Measurements from ENCODE around the gene SMPD4. TPM values are rescaled to one million over a fixed set of nuclear protein-coding genes. Genes with fewer than 3 reads are reported as not detected.
A peak's percentile ranks its signal among the peaks of the same experiment; 100 is the strongest.
"Not testable (repeated sequence)": the region's sequence is repeated elsewhere in the genome, so short reads cannot be mapped to it uniquely, and the experiment has no call there.

The SMPD4 gene
- total and polyA plus RNA-seq, 2 of the 13 experiments (the other 11 are each of a cell fraction or from before 2014, with no cell fraction given) = 63.2 to 70.5 TPM

GRCh38 chr2:130182826-130183511 is 1.6 kb upstream of the SMPD4 start:
- not testable (repeated sequence) for H2AFZ ChIP-seq (ENCODE audit: low read length); DNase-seq (ENCODE audit: low spot score); H4K20me1 ChIP-seq (ENCODE audit: insufficient read depth, low read length); H3K27me3 ChIP-seq (ENCODE audit: control insufficient read depth in 1 of 2, insufficient read depth in 2 of 2, low read length in 2 of 2); H3K36me3 ChIP-seq (replicated peaks in 1 of 2; ENCODE audit: control insufficient read depth in 1 of 2, insufficient read depth in 2 of 2, low read length in 2 of 2); H3K9me3 ChIP-seq (ENCODE audit: low read length); BruUV-seq (replicated peaks); TF ChIP-seq SOX6 (IDR thresholded peaks at IDR 0.05)
- H3K9ac ChIP-seq (ENCODE audit: insufficient read depth, low read depth, low read length) = peak overlapping the region; percentile 99
- WGBS (ENCODE audit: low lambda C conversion rate) = 0% methylated on average over 5 of the region's 23 CpGs
- in situ Hi-C loops (cut with HindIII; ENCODE audit: extremely low pct_ligation_motif_present, low pct_unique_long_range_greater_than_20kb) (loop anchor here (5.0 to 25.0 kb wide), 2 partner anchors 149 to 1304 kb away; partner anchors contain the start of genes MZT2A and TUBA3D), intact Hi-C loops (cut with micrococcal nuclease; ENCODE audit: unreplicated experiment) (loop anchor here (1.0 kb wide), 1 partner anchor 149 kb away; no protein-coding TSS in a partner anchor)
- peaks cover 56% of the 10 kb centered on the region for H3K79me2 ChIP-seq (ENCODE audit: insufficient read depth, low read length)
- H3K4me2 ChIP-seq (ENCODE audit: low read depth, low read length) = peak overlapping the region; percentile 86
- ChIA-PET POLR2A (interaction anchor here (0.9 to 1.6 kb wide), 2 partner anchors 154 to 160 kb away, joined by 3 to 7 read pairs; partner anchors contain the start of gene IMP4), CTCF (ENCODE audit: low intra/inter-chr PET ratio, low total read pairs) (interaction anchor here (1.6 to 1.8 kb wide), 2 partner anchors 145 to 150 kb away, joined by 5 to 19 read pairs; no protein-coding TSS in a partner anchor)
- FAIRE-seq = peak; percentile 30
- H3K4me3 ChIP-seq (replicated peaks in 1 of 3; ENCODE audit: insufficient read depth in 1 of 3, low read depth in 2 of 3, low read length in 3 of 3) = peak overlapping the region; percentile 61 to 99 (median 97)
- peak overlapping the region; percentile 65 for H3K27ac ChIP-seq (ENCODE audit: extremely low read length, insufficient read depth, low read length)
- ATAC-seq = peak; percentile 35
- H3K4me1 ChIP-seq (ENCODE audit: insufficient read depth, low read length) = peaks cover 44% of the 10 kb centered on the region
- 0 out of 2 replicates have a peak, but pooled peaks have one; percentile 28 for TF ChIP-seq KMT2A (CRISPR knock-in tag; IDR thresholded peaks at IDR 0.05)
- TF ChIP-seq, protein P1, sequence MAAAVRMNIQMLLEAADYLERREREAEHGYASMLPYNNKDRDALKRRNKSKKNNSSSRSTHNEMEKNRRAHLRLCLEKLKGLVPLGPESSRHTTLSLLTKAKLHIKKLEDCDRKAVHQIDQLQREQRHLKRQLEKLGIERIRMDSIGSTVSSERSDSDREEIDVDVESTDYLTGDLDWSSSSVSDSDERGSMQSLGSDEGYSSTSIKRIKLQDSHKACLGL (CRISPR knock-in tag; IDR thresholded peaks at IDR 0.05) = peak; percentile 48
- TF ChIP-seq NFE2L1 (CRISPR knock-in tag; IDR thresholded peaks at IDR 0.05; ENCODE audit: borderline replicate concordance) = 0 out of 2 replicates have a peak, but pooled peaks have one; percentile 10
- TF ChIP-seq, protein P2, sequence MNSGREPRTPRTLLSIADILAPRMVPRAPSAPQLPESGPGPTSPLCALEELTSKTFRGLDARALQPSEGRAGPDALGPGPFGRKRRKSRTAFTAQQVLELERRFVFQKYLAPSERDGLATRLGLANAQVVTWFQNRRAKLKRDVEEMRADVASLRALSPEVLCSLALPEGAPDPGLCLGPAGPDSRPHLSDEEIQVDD (CRISPR knock-in tag; IDR thresholded peaks at IDR 0.05; ENCODE audit: borderline replicate concordance) = peak; percentile 23; the same call in 1 of the 2 replicates
- 0 out of 2 replicates have a peak, but pooled peaks have one; percentile 4 for TF ChIP-seq ZNF772 (CRISPR knock-in tag; IDR thresholded peaks at IDR 0.05)
- TF ChIP-seq ZNF501 (CRISPR knock-in tag; IDR thresholded peaks at IDR 0.05) = 0 out of 2 replicates have a peak, but pooled peaks have one; percentile 20
- TF ChIP-seq ZFX (CRISPR knock-in tag; IDR thresholded peaks at IDR 0.05; ENCODE audit: low read depth) = peak; percentile 33
- TF ChIP-seq AGO2 (optimal IDR thresholded peaks at IDR 0.05; ENCODE audit: low read depth, low read length) = peak; percentile 25
- TF ChIP-seq, protein P3, sequence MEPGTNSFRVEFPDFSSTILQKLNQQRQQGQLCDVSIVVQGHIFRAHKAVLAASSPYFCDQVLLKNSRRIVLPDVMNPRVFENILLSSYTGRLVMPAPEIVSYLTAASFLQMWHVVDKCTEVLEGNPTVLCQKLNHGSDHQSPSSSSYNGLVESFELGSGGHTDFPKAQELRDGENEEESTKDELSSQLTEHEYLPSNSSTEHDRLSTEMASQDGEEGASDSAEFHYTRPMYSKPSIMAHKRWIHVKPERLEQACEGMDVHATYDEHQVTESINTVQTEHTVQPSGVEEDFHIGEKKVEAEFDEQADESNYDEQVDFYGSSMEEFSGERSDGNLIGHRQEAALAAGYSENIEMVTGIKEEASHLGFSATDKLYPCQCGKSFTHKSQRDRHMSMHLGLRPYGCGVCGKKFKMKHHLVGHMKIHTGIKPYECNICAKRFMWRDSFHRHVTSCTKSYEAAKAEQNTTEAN (CRISPR knock-in tag; conservative IDR thresholded peaks at IDR 0.05) = 0 out of 2 replicates have a peak, but pooled peaks have one; percentile 9
- TF ChIP-seq ZNF709 (CRISPR knock-in tag; IDR thresholded peaks at IDR 0.05) = peak; percentile 77; the same call in 1 of the 2 replicates
- peak; percentile 46; the same call in 1 of the 2 replicates for TF ChIP-seq POLR2G (IDR thresholded peaks at IDR 0.05; ENCODE audit: low read depth, low read length)
- TF ChIP-seq KLF15 (CRISPR knock-in tag; IDR thresholded peaks at IDR 0.05; ENCODE audit: borderline replicate concordance) = 0 out of 2 replicates have a peak, but pooled peaks have one; percentile 32
- 0 out of 2 replicates have a peak, but pooled peaks have one; percentile 38 for TF ChIP-seq EED (CRISPR knock-in tag; IDR thresholded peaks at IDR 0.05)
- TF ChIP-seq MIER2 (CRISPR knock-in tag; IDR thresholded peaks at IDR 0.05) = 0 out of 2 replicates have a peak, but pooled peaks have one; percentile 6
- peak; percentile 17; the same call in 1 of the 2 replicates for TF ChIP-seq SAP130 (CRISPR knock-in tag; IDR thresholded peaks at IDR 0.05; ENCODE audit: low read depth)
- TF ChIP-seq, protein P4, sequence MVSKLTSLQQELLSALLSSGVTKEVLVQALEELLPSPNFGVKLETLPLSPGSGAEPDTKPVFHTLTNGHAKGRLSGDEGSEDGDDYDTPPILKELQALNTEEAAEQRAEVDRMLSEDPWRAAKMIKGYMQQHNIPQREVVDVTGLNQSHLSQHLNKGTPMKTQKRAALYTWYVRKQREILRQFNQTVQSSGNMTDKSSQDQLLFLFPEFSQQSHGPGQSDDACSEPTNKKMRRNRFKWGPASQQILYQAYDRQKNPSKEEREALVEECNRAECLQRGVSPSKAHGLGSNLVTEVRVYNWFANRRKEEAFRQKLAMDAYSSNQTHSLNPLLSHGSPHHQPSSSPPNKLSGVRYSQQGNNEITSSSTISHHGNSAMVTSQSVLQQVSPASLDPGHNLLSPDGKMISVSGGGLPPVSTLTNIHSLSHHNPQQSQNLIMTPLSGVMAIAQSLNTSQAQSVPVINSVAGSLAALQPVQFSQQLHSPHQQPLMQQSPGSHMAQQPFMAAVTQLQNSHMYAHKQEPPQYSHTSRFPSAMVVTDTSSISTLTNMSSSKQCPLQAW (CRISPR knock-in tag; IDR thresholded peaks at IDR 0.05) = peak; percentile 35; the same call in 1 of the 2 replicates
- TF ChIP-seq FOXC1 (CRISPR knock-in tag; IDR thresholded peaks at IDR 0.05; ENCODE audit: borderline replicate concordance) = 0 out of 2 replicates have a peak, but pooled peaks have one; percentile 0
- peak; percentile 20; the same call in 1 of the 2 replicates for TF ChIP-seq SOX6 (CRISPR knock-in tag; IDR thresholded peaks at IDR 0.05)
- TF ChIP-seq ZNF879 (CRISPR knock-in tag; IDR thresholded peaks at IDR 0.05) = 0 out of 2 replicates have a peak, but pooled peaks have one; percentile 39

Measured in HepG2 (cell line).